Esophagus squamous epithelium (tissue), 5 donors: Measurements from ENCODE around the gene FAM114A1. TPM values are rescaled to one million over a fixed set of nuclear protein-coding genes. Genes with fewer than 3 reads are reported as not detected.

Source experiments
- DNase-seq: peaks from one replicate; lab custom pipeline; 2025; lab: John Stamatoyannopoulos, UW
- H3K27ac ChIP-seq, 4 donors: fragments of 200-600 bp; sonication (generic); one replicate each; pipeline ENCODE4 v1.5.1; 2016 to 2019; ENCODE audit warnings: mild to moderate bottlenecking in 1 of 4
- H3K27me3 ChIP-seq, 4 donors: fragments of 200-600 bp; sonication (generic); 1 replicate in 3 of 4; 2 replicates in 1 of 4; pipeline versions ENCODE4 v1.5.1 to v1.6.0; 2017 to 2021; ENCODE audit warnings: antibody characterized with exemption in 1 of 4
- H3K36me3 ChIP-seq, 3 donors: fragments of 200-600 bp; sonication (generic); one replicate each; pipeline ENCODE4 v1.5.1; 2016 to 2019
- H3K4me1 ChIP-seq, 3 donors: fragments of 200-600 bp; sonication (generic); one replicate each; pipeline ENCODE4 v1.5.1; 2017 to 2019
- H3K4me3 ChIP-seq, 4 donors: fragments of 200-600 bp; sonication (generic); 1 replicate in 3 of 4; 2 replicates in 1 of 4; pipeline ENCODE4 v1.5.1; 2016 to 2019; ENCODE audit warnings: mild to moderate bottlenecking in 2 of 4, moderate library complexity in 1 of 4
- H3K9me3 ChIP-seq, 3 donors: fragments of 200-600 bp; sonication (generic); one replicate each; pipeline ENCODE4 v1.5.1; 2016 to 2019
- CTCF ChIP-seq, 6 experiments: fragments of 450-650 bp in 4 of 6; fragments of 200-600 bp in 2 of 6; sonication (generic) in 2 of 6; IDR thresholded peaks; one replicate each; pipeline ENCODE4 v1.5.1; 2016 to 2019; ENCODE audit warnings: antibody characterized with exemption in 6 of 6, mild to moderate bottlenecking in 4 of 6, moderate library complexity in 4 of 6
- POLR2A ChIP-seq, 4 donors: fragments of 450-650 bp; IDR thresholded peaks; one replicate each; pipeline ENCODE4 v1.6.1; 2017; ENCODE audit warnings: antibody characterized with exemption in 4 of 4, mild to moderate bottlenecking in 4 of 4, moderate library complexity in 3 of 4
- WGBS, 2 donors: methylation state at CpG; one replicate each; pipeline ENCODE4 v1.1.5; 2018; 5-methylcytosine and 5-hydroxymethylcytosine counted together
- intact Hi-C: fragments of 100-400 bp; cut with DNase I; formaldehyde crosslinking; loops from one replicate; pipeline ENCODE4 v1.15.0; 2022
- total RNA-seq, 4 donors: library from RNA; depleted of rRNA; stranded (reverse); fragments of >200 nt; gene quantifications; one replicate each; pipeline ENCODE4 v1.1.0, GENCODE V29; 2016
- donor health status: DM: yes; HTN: yes; CAD: no.

Gene FAM114A1
- total RNA-seq, 4 donors from 2014 or later, result 36.7 to 80.9 (median 69.2) TPM

GRCh38 chr4:38921151-38921550, 53.5 kb downstream of the FAM114A1 start:
- Histone ChIP-seq H3K4me3 (no peak overlapping the region), H3K27ac (no peak overlapping the region), H3K9me3 (no peaks in the 10 kb centered on the region), H3K27me3 (no peaks in the 10 kb centered on the region), H3K4me1 (peaks cover 0 to 2% (median 0%) of the 10 kb centered on the region in 3 donors), H3K36me3 (peaks cover 0 to 100% (median 0%) of the 10 kb centered on the region in 3 donors)
- DNase-seq, result no peak
- intact Hi-C loops, result no loop called here
- TF ChIP-seq POLR2A (IDR thresholded peaks at IDR 0.05) (no peak), CTCF (IDR thresholded peaks at IDR 0.05) (no peak)
- WGBS, 2 donors, result 92 to 100% methylated on average over 3 of the region's 3 CpGs

- TF ChIP-seq POLR2A (IDR thresholded peaks at IDR 0.05) (no peak), CTCF (IDR thresholded peaks at IDR 0.05) (no peak)
- Histone ChIP-seq H3K4me1 (peaks cover 0 to 5% (median 0%) of the 10 kb centered on the region in 3 donors), H3K36me3 (peaks cover 0 to 100% (median 0%) of the 10 kb centered on the region in 3 donors), H3K27ac (peak overlapping the region in 2 of 4 donors; percentile 31 to 49), H3K4me3 (no peak overlapping the region), H3K27me3 (no peaks in the 10 kb centered on the region), H3K9me3 (no peaks in the 10 kb centered on the region)
- intact Hi-C loops, result no loop called here
- no peak for DNase-seq
- 40 to 56% methylated on average over 2 of the region's 2 CpGs for WGBS, 2 donors
Measured at GRCh38 chr4:38923746-38924145, 56.1 kb downstream of the FAM114A1 start.

GRCh38 chr4:38924353-38924752, 56.7 kb downstream of the FAM114A1 start:
- Histone ChIP-seq H3K9me3 (no peaks in the 10 kb centered on the region), H3K27ac (peak overlapping the region in 1 of 4 donors; percentile 23), H3K27me3 (no peaks in the 10 kb centered on the region), H3K4me3 (no peak overlapping the region), H3K36me3 (peaks cover 0 to 100% (median 0%) of the 10 kb centered on the region in 3 donors), H3K4me1 (peaks cover 0 to 5% (median 0%) of the 10 kb centered on the region in 3 donors)
- WGBS, 2 donors, result 61 to 71% methylated on average over 5 of the region's 5 CpGs
- TF ChIP-seq CTCF (IDR thresholded peaks at IDR 0.05) (no peak), POLR2A (IDR thresholded peaks at IDR 0.05) (no peak)
- intact Hi-C loops, result no loop called here
- DNase-seq, result no peak

DNA sequence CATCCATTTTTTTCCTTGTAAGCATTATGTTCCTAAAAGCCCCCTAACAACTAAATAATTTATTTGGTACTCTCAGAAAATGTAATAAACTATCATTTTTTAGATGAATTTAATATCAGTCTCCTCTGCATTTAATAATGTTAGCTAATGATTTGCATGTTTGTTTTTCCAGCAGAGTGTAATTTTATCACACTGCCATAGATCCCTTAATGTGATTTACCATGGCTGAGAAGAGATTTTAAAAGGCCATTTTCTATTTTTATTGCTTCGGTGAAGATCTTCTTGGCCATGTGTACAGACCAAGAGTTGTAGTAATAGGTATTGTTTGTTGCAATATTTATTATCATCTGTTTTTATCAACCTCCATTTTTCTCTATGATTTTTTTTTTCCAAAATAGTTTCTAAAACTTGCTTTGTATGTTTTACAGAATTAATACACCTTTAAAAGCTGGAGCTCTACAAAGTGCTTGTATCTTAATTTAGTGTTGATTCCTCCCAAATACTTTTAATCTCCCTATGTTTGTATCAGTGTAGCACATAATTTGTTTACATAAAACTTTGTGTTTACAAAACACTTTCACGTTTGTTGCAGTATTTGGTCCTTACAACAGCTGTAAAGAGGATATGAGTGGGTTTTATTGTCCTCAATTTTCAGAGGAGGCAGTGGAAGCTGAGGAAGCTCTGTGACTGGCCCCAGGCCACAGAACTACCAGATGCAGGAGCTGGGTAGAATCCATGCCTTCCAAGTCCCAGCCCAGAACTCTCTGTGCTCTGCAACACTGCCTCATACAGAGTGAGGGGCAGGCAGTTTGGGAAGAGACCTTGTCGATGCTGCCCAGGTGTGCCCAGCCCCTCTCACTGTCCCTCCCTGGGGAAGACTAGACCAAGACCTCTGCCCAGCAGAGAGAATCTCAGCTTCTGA, 58.1 kb downstream of the FAM114A1 start:
- no peak for DNase-seq
- intact Hi-C loops, result no loop called here

More for the DNA sequence above, 58.1 kb downstream of the FAM114A1 start:
- 65 to 66% methylated on average over 3 of the region's 3 CpGs for WGBS, 2 donors
- H3K27ac ChIP-seq, result peak overlapping the region in 3 of 4 donors; percentile 34 to 58 (median 49)
- H3K27me3 ChIP-seq, result no peaks in the 10 kb centered on the region
- H3K4me1 ChIP-seq, result peaks cover 0 to 5% (median 0%) of the 10 kb centered on the region in 3 donors
- H3K9me3 ChIP-seq, result no peaks in the 10 kb centered on the region
- peaks cover 0 to 100% (median 0%) of the 10 kb centered on the region in 3 donors for H3K36me3 ChIP-seq
- no peak overlapping the region for H3K4me3 ChIP-seq
- no peak for TF ChIP-seq CTCF (IDR thresholded peaks at IDR 0.05)
- no peak for TF ChIP-seq POLR2A (IDR thresholded peaks at IDR 0.05)
